ENCODE results near the gene DCUN1D3.
"Not testable (repeated sequence)": the region's sequence is repeated elsewhere in the genome, so short reads cannot be mapped to it uniquely, and the experiment has no call there.

Gene DCUN1D3

DNA sequence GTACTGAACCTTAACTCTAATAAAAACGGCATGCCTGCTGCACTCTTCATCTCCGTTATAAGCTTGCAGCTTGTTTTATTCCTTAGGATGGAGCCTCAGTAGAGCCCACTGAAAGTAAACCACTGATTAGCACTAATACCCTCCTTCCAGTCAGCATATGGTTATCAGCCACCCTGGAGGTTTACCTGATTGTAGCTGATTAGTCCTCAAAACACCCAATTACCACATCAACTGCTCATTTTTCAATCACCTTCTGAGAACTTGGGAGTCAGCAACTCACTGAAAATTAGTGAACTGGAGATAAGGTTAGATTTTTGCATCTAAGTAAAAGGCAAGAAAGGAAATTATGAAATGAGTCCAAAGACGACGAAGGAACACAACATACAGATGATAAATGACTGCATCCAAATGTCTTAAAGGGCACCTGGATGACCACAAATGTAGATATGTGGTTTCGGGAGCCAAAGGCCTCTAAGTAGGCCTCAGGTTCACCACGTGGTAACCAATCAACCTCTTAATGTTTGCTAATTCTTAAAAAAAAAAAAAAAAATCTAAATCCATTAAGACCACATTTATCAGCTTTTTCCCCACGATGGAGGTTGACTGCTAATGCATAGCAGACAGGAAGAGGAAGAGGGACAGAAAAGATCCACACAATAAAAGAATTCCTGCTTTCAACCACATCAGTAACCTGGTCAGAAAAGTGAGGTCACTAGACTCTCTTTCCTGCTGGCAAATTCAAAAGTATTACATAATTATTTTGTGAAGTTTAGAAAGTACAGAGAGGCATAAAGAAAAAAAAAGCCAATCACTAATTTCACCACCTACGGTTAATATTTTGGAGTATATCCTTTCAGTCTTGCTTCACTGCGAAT lies 28.0 kb downstream of the DCUN1D3 start:
- Mint-ChIP-seq H3K27me3 (no peaks in the 10 kb centered on the region), H3K4me3 (no peak overlapping the region), H3K4me1 (peaks cover 27% of the 10 kb centered on the region), H3K9me3 (no peaks in the 10 kb centered on the region), H3K27ac (no peak overlapping the region), H3K36me3 (peaks cover 2% of the 10 kb centered on the region)
- DNase-seq (ENCODE audit: low spot score in 2 of 2) (no peak), ATAC-seq (ENCODE audit: low read depth) (no peak)

DNA sequence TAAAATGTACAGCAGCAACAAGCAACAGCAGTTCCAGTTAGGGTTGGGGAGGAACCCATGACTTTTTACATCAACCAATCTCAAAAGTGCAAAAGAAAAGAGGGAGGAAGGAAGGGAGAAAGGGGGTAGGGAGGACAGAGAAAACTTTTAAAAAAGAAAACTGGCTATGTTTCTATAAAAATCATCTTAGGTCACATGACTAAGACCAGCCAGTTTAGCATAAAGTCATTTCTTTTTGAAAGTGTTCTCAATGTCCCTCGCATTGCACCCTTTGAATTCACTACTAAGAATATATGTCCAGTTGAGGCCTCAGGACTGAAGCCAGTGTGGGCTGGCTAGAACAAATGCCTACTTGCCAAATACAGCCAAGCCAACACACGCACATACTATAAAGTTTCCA lies 28.9 kb downstream of the DCUN1D3 start:
- H3K4me1 Mint-ChIP-seq: peaks cover 26% of the 10 kb centered on the region
- H3K9me3 Mint-ChIP-seq: no peaks in the 10 kb centered on the region
- ATAC-seq (ENCODE audit: low read depth) (no peak), DNase-seq (ENCODE audit: low spot score in 2 of 2) (no peak)
- no peaks in the 10 kb centered on the region for H3K27me3 Mint-ChIP-seq
- H3K4me3 Mint-ChIP-seq: no peak overlapping the region
- peaks cover 4% of the 10 kb centered on the region for H3K36me3 Mint-ChIP-seq
- no peak overlapping the region for H3K27ac Mint-ChIP-seq

DNA sequence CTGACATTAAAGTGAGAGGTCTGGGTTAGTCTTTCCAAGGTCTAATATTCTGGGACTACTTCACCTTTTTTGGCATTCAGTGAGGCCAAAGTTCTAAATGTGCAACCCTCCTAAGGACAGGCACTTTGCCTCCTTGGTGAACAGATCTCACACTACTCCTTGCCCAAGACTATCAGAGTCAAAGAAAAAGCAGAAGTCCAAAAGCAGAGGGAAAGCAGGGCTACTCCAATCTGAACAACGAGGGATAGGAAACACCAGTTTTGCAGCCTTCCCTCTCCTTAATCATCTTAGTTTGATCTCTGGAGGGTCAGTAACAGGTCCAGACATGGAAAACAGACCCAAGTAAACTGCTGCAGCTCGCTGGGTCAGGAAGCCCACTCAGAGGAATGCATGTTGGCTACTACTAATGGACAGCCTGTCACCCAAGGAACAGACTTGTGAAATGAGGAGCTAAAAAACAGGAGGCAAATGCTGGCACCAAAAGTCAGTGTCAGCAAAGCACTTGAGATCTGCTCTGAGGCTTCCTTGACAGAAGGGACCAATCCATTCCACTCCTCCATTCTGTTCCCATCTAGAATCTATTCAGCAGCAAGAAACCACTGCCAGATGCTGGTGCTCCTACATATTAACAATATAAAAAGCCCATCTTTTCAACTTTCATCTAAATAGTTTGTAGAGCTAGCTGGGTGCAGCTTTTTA lies 29.9 kb downstream of the DCUN1D3 start:
- H3K4me1 Mint-ChIP-seq: peaks cover 22% of the 10 kb centered on the region
- H3K27ac Mint-ChIP-seq: no peak overlapping the region
- no peaks in the 10 kb centered on the region for H3K27me3 Mint-ChIP-seq
- no peak for DNase-seq (ENCODE audit: low spot score in 2 of 2)
- no peak for ATAC-seq (ENCODE audit: low read depth)
- no peaks in the 10 kb centered on the region for H3K9me3 Mint-ChIP-seq
- peaks cover 4% of the 10 kb centered on the region for H3K36me3 Mint-ChIP-seq
- no peak overlapping the region for H3K4me3 Mint-ChIP-seq

DNA sequence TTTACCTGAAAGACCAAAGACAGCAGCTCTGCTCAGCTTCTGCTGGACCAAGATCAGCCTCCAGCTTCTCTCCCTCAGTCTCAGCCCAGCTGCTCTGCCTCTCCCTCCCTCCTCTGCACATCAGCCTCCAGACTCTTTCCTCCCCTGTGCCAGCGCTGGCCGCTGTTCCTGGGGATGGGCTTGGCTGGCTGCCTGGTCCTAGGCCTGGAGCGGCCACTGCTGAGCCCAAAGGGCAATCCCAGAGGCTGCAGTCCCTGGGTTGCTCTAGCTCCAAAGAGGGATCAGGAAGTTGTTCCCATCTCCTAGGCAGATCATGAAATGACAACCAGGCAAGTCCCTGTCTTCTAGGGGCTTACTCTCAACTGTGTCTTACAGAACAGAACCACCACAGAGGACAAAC lies 31.3 kb downstream of the DCUN1D3 start:
- H3K36me3 Mint-ChIP-seq: peaks cover 7% of the 10 kb centered on the region
- no peaks in the 10 kb centered on the region for H3K27me3 Mint-ChIP-seq
- no peak overlapping the region for H3K4me3 Mint-ChIP-seq
- no peak for DNase-seq (ENCODE audit: low spot score in 2 of 2)
- ATAC-seq (ENCODE audit: low read depth): no peak
- H3K9me3 Mint-ChIP-seq: peaks cover 1% of the 10 kb centered on the region
- no peak overlapping the region for H3K27ac Mint-ChIP-seq
- H3K4me1 Mint-ChIP-seq: peaks cover 20% of the 10 kb centered on the region

DNA sequence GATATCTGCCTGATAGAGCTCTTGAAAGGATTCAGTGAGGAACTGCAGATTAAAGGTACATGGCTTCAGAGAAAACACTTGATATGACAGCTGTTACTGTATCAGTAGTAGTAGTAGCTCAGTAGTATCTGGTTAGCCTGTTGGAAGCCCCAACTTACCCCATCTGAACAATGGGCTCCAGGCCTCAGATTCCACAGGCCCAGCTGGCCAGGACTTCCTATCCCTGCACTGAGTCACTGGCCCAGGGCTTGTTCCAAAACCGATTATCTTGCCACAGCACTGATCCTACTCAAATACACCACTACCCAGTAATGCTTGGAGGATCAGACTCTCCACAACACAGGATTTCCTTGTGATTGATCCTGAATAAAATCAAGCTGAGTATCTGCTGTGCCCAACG lies 32.6 kb downstream of the DCUN1D3 start:
- DNase-seq (ENCODE audit: low spot score in 2 of 2) (no peak), ATAC-seq (ENCODE audit: low read depth) (no peak)
- Mint-ChIP-seq H3K4me1 (peaks cover 17% of the 10 kb centered on the region), H3K4me3 (no peak overlapping the region), H3K27ac (no peak overlapping the region), H3K27me3 (no peaks in the 10 kb centered on the region), H3K9me3 (peaks cover 1% of the 10 kb centered on the region), H3K36me3 (peaks cover 7% of the 10 kb centered on the region)

DNA sequence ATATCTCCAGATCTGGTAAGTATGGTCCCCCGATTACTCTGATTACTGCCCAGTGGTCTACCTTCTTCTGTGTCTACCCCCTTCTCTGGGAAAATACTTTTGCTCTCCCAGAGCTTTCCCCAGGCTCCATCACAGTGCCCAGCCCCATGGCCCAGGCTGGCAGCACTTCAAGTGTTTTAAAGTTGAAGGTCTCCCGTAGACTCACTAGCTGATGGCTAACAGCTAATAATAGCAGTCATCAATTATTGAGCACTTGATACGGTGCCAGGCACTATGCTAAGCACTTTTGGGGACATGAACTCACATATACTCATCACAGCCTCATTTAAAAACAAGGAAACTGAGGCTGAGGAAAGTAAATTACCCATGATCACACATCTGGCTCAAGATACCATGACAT lies 33.4 kb downstream of the DCUN1D3 start:
- H3K27ac Mint-ChIP-seq: no peak overlapping the region
- no peak for ATAC-seq (ENCODE audit: low read depth)
- peaks cover 17% of the 10 kb centered on the region for H3K4me1 Mint-ChIP-seq
- H3K27me3 Mint-ChIP-seq: no peaks in the 10 kb centered on the region
- H3K4me3 Mint-ChIP-seq: no peak overlapping the region
- H3K9me3 Mint-ChIP-seq: peaks cover 1% of the 10 kb centered on the region
- DNase-seq (ENCODE audit: low spot score in 2 of 2): no peak
- H3K36me3 Mint-ChIP-seq: peaks cover 12% of the 10 kb centered on the region

DNA sequence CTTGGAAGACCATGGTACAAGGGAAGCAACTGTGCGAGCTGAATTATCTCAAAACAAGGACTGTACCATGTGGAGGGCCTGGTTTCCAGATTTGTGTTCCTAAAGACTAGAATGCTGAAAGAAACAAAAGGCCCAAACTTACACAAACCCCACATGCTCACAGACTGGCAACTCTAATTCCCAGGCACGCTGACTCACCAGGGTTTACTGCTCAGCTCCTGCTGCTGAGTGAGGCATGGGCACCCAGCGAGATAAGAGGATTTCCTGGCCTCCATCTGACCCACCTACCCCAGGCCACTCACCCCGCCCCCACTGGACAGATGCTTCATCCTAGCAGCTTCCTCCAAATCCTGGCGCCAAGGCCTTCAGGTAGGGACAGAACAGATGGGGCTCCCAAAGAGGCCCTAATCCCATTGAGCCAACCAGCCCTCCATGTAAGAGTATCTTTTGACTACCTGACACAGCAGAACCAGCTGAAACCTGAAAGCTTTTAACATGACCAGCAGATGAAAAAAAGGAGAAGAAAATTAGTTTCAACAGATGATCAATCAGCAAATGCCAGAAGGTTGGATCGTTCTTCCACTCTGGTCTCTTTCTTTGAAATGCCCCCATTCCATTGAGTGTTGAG lies 33.9 kb downstream of the DCUN1D3 start:
- no peak overlapping the region for H3K4me3 Mint-ChIP-seq
- ATAC-seq (ENCODE audit: low read depth) (no peak), DNase-seq (ENCODE audit: low spot score in 2 of 2) (no peak)
- H3K27ac Mint-ChIP-seq: no peak overlapping the region
- no peaks in the 10 kb centered on the region for H3K27me3 Mint-ChIP-seq
- peaks cover 1% of the 10 kb centered on the region for H3K9me3 Mint-ChIP-seq
- peaks cover 17% of the 10 kb centered on the region for H3K4me1 Mint-ChIP-seq
- H3K36me3 Mint-ChIP-seq: peaks cover 17% of the 10 kb centered on the region

DNA sequence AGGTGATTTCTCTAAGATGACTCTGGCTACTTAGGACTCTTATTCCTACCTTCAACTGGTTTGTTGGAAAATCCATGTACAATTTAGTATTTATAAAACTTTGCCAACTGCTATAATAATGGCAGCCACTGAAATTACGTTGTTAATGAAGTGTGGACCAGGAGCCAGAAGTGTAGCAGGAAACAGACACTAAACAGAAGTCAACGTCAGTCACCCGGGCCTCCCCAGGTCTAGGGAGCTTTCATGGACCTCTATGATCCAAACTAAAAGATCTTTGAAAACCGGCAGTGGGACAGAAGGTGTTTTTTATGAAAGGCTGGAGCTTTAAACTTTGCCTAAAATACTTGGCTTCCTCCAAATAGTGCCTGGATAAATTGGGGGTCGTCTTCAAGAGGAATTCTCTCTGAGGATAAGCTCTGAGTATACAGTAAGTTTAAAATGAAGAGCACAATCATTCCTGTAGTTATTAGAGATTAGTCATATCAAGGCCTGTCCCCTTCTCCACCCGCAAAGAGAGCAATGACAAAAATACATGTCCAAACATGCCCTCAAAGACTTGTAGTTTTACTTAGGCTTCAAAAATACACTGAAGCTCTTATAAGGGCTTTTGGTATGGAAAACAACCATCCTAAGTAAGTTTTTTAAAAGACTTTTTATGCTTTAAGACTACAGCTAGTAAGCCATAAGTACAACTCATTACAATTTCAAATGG lies 34.6 kb downstream of the DCUN1D3 start:
- peaks cover 17% of the 10 kb centered on the region for H3K4me1 Mint-ChIP-seq
- no peak overlapping the region for H3K27ac Mint-ChIP-seq
- H3K27me3 Mint-ChIP-seq: no peaks in the 10 kb centered on the region
- DNase-seq (ENCODE audit: low spot score in 2 of 2) (no peak), ATAC-seq (ENCODE audit: low read depth) (no peak)
- no peak overlapping the region for H3K4me3 Mint-ChIP-seq
- peaks cover 1% of the 10 kb centered on the region for H3K9me3 Mint-ChIP-seq
- H3K36me3 Mint-ChIP-seq: peaks cover 18% of the 10 kb centered on the region

DNA sequence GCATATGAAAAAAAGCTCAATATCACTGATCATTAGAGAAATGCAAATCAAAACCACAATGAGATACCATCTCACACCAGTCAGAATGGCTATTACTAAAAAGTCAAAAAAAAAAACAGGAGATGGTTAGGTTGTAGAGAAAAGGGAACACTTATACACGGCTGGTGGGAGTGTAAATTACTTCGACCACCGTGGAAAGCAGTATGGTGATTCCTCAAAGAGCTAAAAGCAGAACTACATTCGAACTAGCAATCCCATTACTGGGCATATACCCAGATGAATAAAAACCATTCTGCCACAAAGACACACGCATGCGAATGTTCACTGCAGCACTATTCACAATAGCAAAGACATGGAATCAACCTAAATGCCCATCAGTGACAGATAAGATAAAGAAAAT lies 35.8 kb downstream of the DCUN1D3 start:
- H3K4me3 Mint-ChIP-seq; ATAC-seq (ENCODE audit: low read depth): not testable (repeated sequence)

DNA sequence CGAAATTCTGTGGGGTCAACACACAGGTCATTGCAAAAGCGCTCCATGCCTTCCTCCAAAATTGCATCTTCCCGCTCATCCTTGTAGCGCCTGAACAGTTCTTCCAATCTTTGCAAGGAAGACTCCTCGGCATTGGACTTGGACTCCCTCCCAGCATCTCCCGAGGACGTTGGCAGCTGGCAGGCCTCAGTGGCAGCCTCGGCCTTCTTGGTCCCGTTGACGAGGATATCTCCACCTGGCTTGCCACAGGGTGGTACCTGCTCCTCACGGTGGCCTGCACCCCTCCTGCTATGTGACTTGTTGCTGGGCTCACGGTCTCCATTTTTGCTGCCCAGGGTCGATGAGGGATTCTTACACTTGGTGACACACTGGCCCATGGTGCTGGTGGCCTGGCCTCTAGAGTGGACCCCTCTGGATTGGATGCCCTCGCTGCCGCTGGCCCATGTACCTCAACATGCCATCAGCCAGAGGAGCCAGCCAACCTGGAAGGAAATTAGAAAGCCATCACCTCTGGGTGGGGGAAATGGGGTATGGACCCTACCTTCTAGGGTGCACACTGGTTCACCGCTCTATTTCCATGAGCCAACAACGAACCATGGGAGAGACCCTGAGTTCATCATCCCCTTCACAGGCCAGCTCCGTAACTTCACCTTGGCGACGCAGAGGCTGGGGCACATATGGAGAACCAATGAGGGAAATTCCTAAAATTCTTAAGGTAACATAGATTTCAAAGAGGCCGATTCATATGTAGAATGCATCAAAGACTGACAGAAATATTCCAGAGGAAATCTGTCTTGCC lies 37.8 kb downstream of the DCUN1D3 start:
- Mint-ChIP-seq H3K4me3 (no peak overlapping the region), H3K27ac (no peak overlapping the region), H3K27me3 (no peaks in the 10 kb centered on the region), H3K4me1 (peaks cover 14% of the 10 kb centered on the region), H3K9me3 (peaks cover 1% of the 10 kb centered on the region), H3K36me3 (peaks cover 25% of the 10 kb centered on the region)
- no peak for DNase-seq (ENCODE audit: low spot score in 2 of 2)
- no peak for ATAC-seq (ENCODE audit: low read depth)

More for the DNA sequence above, 35.8 kb downstream of the DCUN1D3 start:
- H3K36me3 Mint-ChIP-seq: peaks cover 27% of the 10 kb centered on the region
- not testable (repeated sequence) for H3K9me3 Mint-ChIP-seq; H3K27me3 Mint-ChIP-seq; H3K27ac Mint-ChIP-seq; DNase-seq (ENCODE audit: low spot score in 2 of 2)
- H3K4me1 Mint-ChIP-seq: peaks cover 17% of the 10 kb centered on the region

DNA sequence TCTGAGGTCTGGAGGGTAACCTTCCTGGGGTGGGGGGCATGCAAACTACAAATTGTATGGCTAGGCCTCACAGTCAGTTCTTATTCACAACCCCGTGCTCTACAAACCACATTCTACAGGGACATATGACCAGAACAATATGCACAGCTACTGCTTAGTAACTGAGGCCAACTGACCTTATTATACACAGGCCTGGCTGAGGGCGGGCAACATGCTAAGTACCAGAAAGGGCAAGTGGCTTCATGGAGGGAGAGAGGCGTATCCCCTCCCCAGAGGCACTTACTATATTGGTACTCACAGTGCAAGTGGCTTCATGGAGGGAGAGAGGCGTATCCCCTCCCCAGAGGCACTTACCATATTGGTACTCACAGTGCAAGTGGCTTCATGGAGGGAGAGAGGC lies 39.2 kb downstream of the DCUN1D3 start:
- ATAC-seq (ENCODE audit: low read depth); H3K4me3 Mint-ChIP-seq; H3K27ac Mint-ChIP-seq; DNase-seq (ENCODE audit: low spot score in 2 of 2); H3K9me3 Mint-ChIP-seq; H3K27me3 Mint-ChIP-seq: not testable (repeated sequence)
- H3K36me3 Mint-ChIP-seq: peaks cover 26% of the 10 kb centered on the region
- peaks cover 11% of the 10 kb centered on the region for H3K4me1 Mint-ChIP-seq

DNA sequence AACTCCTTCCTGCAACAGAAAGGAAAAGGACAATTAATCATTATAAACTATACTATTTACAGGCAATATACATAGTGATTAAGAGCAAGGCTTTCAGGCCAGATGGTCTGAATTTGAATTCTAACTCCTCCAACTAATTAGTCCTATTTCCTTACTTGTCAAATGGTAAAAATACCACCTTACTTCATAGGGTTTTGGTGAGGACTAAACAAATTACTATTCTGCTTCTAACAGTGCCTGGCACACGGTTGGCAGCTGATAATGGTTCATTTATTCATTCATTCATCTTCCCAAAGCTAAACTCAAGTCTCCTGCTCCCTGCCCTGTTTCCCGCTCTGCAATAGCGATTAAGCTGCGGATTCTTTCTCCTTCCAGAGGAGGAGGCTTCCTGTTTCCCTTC lies 39.8 kb downstream of the DCUN1D3 start:
- Mint-ChIP-seq H3K27ac (no peak overlapping the region), H3K27me3 (no peaks in the 10 kb centered on the region), H3K9me3 (peaks cover 1% of the 10 kb centered on the region), H3K4me3 (no peak overlapping the region), H3K4me1 (peaks cover 11% of the 10 kb centered on the region), H3K36me3 (peaks cover 26% of the 10 kb centered on the region)
- no peak for ATAC-seq (ENCODE audit: low read depth)
- no peak for DNase-seq (ENCODE audit: low spot score in 2 of 2)

DNA sequence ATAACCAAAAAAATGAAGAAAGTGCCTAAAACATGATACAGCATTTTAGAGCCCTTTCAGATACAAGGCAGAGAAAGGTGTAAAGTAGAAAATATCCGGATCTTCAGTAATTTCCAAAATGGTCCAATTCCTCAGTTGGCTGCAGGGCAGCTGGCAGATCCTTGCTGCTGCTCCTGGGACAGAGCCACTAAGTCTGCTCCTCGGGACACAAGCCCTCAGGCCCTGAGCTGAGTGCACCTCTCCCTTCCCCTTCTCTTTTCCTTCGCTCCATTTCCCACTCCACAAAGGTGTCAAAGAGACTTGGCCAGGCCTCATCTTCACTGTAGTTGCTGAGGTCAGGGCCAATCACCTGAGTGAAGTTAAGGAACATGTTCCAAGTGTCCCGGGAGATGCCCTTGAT lies 40.5 kb downstream of the DCUN1D3 start:
- Mint-ChIP-seq H3K27me3 (no peaks in the 10 kb centered on the region), H3K4me1 (peaks cover 10% of the 10 kb centered on the region), H3K36me3 (peaks cover 27% of the 10 kb centered on the region), H3K27ac (no peak overlapping the region), H3K9me3 (peaks cover under 1% of the 10 kb centered on the region), H3K4me3 (no peak overlapping the region)
- ATAC-seq (ENCODE audit: low read depth) (no peak), DNase-seq (ENCODE audit: low spot score in 2 of 2) (no peak)
